Ascending aorta (tissue), 2 donors: ENCODE measurements around the gene JAKMIP1. TPM values are rescaled to one million over a fixed set of nuclear protein-coding genes. Genes with fewer than 3 reads are reported as not detected.

ENCODE experiments used
- DNase-seq, 2 donors: peaks; one replicate each; pipeline ENCODE4 v3.0.0-alpha.2; 2019; ENCODE audit warnings: low spot score in 2 of 2
- H3K27ac ChIP-seq, 2 donors: fragments of 200-600 bp; sonication (generic); one replicate each; pipeline ENCODE4 v1.5.1; 2016 to 2017; ENCODE audit warnings: mild to moderate bottlenecking in 1 of 2
- H3K27me3 ChIP-seq: fragments of 200-600 bp; sonication (generic); one replicate; pipeline ENCODE4 v1.5.1; 2017
- H3K36me3 ChIP-seq, 2 donors: fragments of 200-600 bp; sonication (generic); one replicate each; pipeline ENCODE4 v1.5.1; 2016
- H3K4me1 ChIP-seq, 2 donors: fragments of 200-600 bp; sonication (generic); one replicate each; pipeline ENCODE4 v1.5.1; 2016 to 2017; ENCODE audit warnings: mild to moderate bottlenecking in 1 of 2
- H3K4me3 ChIP-seq, 2 donors: fragments of 200-600 bp; sonication (generic); one replicate each; pipeline ENCODE4 v1.5.1; 2016 to 2017; ENCODE audit warnings: mild to moderate bottlenecking in 1 of 2
- H3K9me3 ChIP-seq, 2 donors: fragments of 200-600 bp; sonication (generic); one replicate each; pipeline ENCODE4 v1.5.1; 2016
- intact Hi-C: fragments of 100-400 bp; cut with DNase I; formaldehyde crosslinking; loops from one replicate; pipeline ENCODE4 v1.15.1; 2023
- total RNA-seq: library from RNA; depleted of rRNA; stranded (reverse); fragments of >200 nt; gene quantifications from one replicate; pipeline ENCODE4 v1.1.0, GENCODE V29; 2016
- TF ChIP-seq, protein P1 (sequence below), 3 experiments: fragments of 200-600 bp in 2 of 3; fragments of 450-650 bp in 1 of 3; sonication (generic) in 2 of 3; IDR thresholded peaks; one replicate each; pipeline ENCODE4 v1.5.1; 2016 to 2019; ENCODE audit warnings: antibody characterized with exemption in 3 of 3, mild to moderate bottlenecking in 1 of 3, moderate library complexity in 1 of 3

The JAKMIP1 gene
- total RNA-seq, 1 donor from 2014 or later, result not detected

- H3K9me3 ChIP-seq, result no peaks in the 10 kb centered on the region
- TF ChIP-seq, protein P1, sequence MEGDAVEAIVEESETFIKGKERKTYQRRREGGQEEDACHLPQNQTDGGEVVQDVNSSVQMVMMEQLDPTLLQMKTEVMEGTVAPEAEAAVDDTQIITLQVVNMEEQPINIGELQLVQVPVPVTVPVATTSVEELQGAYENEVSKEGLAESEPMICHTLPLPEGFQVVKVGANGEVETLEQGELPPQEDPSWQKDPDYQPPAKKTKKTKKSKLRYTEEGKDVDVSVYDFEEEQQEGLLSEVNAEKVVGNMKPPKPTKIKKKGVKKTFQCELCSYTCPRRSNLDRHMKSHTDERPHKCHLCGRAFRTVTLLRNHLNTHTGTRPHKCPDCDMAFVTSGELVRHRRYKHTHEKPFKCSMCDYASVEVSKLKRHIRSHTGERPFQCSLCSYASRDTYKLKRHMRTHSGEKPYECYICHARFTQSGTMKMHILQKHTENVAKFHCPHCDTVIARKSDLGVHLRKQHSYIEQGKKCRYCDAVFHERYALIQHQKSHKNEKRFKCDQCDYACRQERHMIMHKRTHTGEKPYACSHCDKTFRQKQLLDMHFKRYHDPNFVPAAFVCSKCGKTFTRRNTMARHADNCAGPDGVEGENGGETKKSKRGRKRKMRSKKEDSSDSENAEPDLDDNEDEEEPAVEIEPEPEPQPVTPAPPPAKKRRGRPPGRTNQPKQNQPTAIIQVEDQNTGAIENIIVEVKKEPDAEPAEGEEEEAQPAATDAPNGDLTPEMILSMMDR (IDR thresholded peaks at IDR 0.05), result no peak
- no peaks in the 10 kb centered on the region for H3K4me1 ChIP-seq
- H3K4me3 ChIP-seq, result no peak overlapping the region
- no peak overlapping the region for H3K27ac ChIP-seq
- H3K36me3 ChIP-seq, result no peaks in the 10 kb centered on the region
- no peak for DNase-seq
- intact Hi-C loops, result no loop called here
- no peaks in the 10 kb centered on the region for H3K27me3 ChIP-seq
These were observed 27.5 kb downstream of the JAKMIP1 start for GRCh38 chr4:6172927-6173200.

- H3K36me3 ChIP-seq, result no peaks in the 10 kb centered on the region
- H3K9me3 ChIP-seq, result no peaks in the 10 kb centered on the region
- H3K4me1 ChIP-seq, result no peaks in the 10 kb centered on the region
- TF ChIP-seq, protein P1 (IDR thresholded peaks at IDR 0.05), result no peak
- no peak overlapping the region for H3K4me3 ChIP-seq
- no peaks in the 10 kb centered on the region for H3K27me3 ChIP-seq
- no peak for DNase-seq
- no peak overlapping the region for H3K27ac ChIP-seq
- intact Hi-C loops, result no loop called here
These were observed 28.0 kb downstream of the JAKMIP1 start for GRCh38 chr4:6172093-6172926.

DNA sequence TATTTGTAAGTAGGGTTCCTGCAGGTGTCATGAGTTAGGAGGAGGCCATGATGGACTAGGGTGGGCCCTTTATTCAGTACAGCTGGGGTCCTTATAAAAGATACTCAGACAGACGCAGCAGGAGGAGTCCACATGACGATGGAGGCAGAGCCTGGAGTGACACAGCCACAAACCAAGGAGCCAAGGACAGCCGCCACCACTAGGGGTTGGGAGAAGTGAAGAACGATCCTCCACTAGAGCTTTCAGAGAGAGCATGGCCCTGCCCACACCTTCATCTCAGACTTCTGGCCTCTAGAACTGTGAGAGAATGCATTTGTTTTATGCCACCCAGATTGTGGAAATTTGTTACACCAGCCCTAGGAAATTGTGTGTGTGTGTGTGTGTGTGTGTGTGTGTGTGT, 31.1 kb downstream of the JAKMIP1 start:
- TF ChIP-seq, protein P1 (IDR thresholded peaks at IDR 0.05), result no peak
- intact Hi-C loops, result no loop called here
- Histone ChIP-seq H3K27ac (no peak overlapping the region), H3K4me3 (no peak overlapping the region), H3K9me3 (no peaks in the 10 kb centered on the region), H3K27me3 (no peaks in the 10 kb centered on the region), H3K36me3 (no peaks in the 10 kb centered on the region), H3K4me1 (no peaks in the 10 kb centered on the region)
- no peak for DNase-seq

DNA sequence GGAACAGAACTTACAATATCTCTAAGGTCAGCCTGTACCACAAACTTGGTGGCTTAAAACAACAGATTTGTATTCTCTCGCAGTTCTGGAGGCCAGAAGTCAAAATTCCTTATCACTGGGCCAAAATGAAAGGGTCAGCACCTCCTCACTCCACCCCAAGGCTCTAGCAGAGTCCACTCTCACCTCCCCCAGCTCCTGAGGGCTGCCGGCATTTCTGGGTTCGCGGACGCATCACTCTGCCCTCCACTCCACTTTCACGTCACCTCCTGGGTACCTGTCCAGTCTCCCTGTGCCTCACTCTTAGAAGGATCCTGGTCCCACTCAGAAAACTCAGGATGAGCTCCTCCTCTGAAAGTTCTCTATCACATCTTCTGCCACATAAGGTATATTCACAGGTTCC, 34.6 kb downstream of the JAKMIP1 start:
- TF ChIP-seq, protein P1 (IDR thresholded peaks at IDR 0.05), result no peak
- Histone ChIP-seq H3K36me3 (no peaks in the 10 kb centered on the region), H3K4me1 (no peaks in the 10 kb centered on the region), H3K9me3 (no peaks in the 10 kb centered on the region), H3K27ac (no peak overlapping the region), H3K4me3 (no peak overlapping the region), H3K27me3 (no peaks in the 10 kb centered on the region)
- intact Hi-C loops, result no loop called here
- no peak for DNase-seq

- Histone ChIP-seq H3K9me3 (no peaks in the 10 kb centered on the region), H3K27me3 (no peaks in the 10 kb centered on the region), H3K27ac (no peak overlapping the region), H3K4me1 (no peaks in the 10 kb centered on the region), H3K4me3 (no peak overlapping the region), H3K36me3 (no peaks in the 10 kb centered on the region)
- TF ChIP-seq, protein P1 (IDR thresholded peaks at IDR 0.05), result no peak
- intact Hi-C loops, result no loop called here
- no peak for DNase-seq
These were observed 37.5 kb downstream of the JAKMIP1 start for GRCh38 chr4:6162885-6163284.
